D721Med (cell line): ENCODE data around the gene NLN.
"Not testable (repeated sequence)": the region's sequence is repeated elsewhere in the genome, so short reads cannot be mapped to it uniquely, and the experiment has no call there.

Experiments
- DNase-seq: peaks from one replicate; pipeline ENCODE4 v3.0.0; 2011; ENCODE audit warnings: low spot score; ENCODE audit not compliant: insufficient read length
- FAIRE-seq: peaks from 2 replicates; lab custom pipeline; 2011; peaks lifted over from hg19 to GRCh38; lab: Jason Lieb, UNC
- TF ChIP-seq, protein P1 (sequence below): IDR thresholded peaks from 2 replicates; pipeline ENCODE4 v1.5.1; 2012; ENCODE audit warnings: mild to moderate bottlenecking, control low read depth; ENCODE audit not compliant: insufficient read depth; ENCODE audit errors: missing control alignments

NLN gene

DNA sequence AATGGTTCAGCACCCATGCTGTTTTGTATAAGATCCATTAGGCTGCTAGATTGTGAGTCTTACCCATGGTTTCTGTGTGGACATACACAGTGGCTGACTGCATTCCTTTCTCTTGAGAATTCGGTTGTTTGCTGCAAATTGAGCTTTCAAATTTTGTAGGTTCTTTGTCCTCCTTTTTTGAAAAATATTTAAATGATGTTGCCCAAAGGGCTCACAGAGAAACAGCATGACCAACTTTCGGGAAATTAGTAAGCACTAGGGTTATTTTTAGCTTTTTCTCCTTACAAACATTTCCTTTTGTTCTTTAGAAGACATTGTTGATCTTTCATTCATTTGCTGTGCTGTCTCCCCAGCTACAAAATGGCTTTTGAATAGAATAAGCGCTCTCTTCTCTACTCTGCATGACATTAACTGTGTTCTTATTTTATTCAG is 79.4 kb downstream of the NLN start:
- no peak for FAIRE-seq
- TF ChIP-seq, protein P1, sequence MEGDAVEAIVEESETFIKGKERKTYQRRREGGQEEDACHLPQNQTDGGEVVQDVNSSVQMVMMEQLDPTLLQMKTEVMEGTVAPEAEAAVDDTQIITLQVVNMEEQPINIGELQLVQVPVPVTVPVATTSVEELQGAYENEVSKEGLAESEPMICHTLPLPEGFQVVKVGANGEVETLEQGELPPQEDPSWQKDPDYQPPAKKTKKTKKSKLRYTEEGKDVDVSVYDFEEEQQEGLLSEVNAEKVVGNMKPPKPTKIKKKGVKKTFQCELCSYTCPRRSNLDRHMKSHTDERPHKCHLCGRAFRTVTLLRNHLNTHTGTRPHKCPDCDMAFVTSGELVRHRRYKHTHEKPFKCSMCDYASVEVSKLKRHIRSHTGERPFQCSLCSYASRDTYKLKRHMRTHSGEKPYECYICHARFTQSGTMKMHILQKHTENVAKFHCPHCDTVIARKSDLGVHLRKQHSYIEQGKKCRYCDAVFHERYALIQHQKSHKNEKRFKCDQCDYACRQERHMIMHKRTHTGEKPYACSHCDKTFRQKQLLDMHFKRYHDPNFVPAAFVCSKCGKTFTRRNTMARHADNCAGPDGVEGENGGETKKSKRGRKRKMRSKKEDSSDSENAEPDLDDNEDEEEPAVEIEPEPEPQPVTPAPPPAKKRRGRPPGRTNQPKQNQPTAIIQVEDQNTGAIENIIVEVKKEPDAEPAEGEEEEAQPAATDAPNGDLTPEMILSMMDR: no peak
- DNase-seq: no peak

DNA sequence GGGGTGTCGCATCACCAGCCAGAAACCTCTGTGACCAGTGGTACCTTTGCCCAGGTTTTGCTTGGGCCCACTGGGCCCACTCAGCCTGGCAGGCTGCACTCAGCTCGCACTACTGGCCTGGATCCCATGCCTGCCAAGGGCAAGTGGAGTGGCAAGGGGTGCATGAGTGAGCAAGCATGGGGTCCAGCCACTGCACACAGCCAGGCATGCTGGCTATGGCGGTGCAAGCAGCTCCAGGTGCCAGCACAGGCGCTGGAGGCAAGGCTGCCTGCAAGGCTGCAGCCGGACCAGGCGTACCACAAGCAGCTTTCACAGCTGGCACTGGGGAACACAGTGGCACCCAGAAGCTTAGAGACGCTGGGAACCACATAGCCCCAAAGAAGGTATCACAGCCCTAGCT is 80.1 kb downstream of the NLN start:
- FAIRE-seq: no peak
- DNase-seq: no peak
- TF ChIP-seq, protein P1: no peak

DNA sequence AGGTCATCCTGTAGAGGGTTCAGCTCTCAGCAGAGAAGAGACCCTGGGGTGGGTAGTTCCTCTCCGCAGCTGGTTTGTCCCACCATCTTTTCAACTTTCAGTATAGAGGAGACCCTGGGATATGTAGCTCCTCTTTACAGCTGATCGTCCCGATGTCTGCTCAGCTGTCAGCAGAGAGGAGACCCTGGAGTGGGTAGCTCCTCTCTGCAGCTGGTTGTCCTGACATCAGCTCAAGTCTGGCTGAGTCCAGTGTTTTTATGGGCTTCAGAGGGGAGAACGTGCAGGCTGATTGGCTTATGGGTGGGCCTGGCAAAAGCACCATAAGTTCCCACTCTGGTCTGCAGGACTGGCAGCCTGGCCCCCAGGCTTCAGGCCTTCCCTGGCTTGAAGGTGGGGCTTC is 80.8 kb downstream of the NLN start:
- DNase-seq: no peak
- FAIRE-seq: no peak
- TF ChIP-seq, protein P1: no peak

DNA sequence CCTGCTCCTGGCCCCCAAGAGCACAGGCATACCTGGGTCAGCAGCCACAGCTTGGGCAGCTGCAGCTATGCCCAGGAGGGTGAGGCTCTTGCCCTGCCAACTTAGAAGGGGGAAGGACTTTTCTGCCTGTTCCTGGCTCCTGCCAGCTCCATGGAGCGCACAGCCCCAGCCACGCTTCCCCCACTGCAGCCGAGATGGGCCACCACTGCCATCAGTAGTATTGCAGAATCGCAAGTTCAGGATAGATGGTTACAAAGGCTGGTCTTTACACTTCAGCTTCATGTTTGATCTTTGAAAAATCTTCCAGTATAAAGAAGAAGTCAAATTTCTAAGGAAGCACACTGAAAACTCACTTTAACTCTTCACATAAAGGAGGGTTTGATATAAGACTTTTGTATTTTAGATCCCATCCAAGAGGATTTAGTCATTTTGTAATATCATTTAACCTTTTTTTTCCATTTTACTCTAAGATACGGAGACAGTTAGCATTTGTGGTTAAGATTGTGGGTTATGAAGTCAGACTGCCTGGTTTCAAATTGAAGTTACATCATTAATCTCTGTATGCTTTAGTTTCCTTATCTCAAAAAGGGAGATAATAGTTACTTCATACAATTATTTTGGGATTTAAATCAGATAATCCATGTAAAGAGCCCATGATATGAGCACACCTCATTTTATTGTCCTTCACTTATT is 81.8 kb downstream of the NLN start:
- FAIRE-seq (no peak), DNase-seq (no peak)
- TF ChIP-seq, protein P1: no peak

DNA sequence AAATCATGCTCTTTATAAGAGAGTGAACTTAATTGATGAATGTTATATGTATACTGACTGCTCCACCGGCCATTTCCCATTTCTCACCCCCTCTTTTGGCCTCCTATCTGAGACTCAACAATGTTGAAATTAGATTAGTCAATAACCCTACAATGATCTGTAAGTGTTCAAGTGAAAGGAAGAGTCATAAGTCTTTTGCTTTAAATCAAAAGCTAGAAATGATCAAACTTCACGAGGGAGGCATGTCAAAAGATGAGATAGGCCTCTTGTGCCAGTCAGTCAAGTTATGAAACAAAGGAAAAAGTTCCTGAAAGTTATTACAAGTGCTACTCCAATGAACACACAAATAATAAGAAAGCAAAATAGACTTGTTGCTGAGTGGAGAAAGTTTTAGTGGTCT is 83.1 kb downstream of the NLN start:
- TF ChIP-seq, protein P1: no peak
- DNase-seq (no peak), FAIRE-seq (no peak)

DNA sequence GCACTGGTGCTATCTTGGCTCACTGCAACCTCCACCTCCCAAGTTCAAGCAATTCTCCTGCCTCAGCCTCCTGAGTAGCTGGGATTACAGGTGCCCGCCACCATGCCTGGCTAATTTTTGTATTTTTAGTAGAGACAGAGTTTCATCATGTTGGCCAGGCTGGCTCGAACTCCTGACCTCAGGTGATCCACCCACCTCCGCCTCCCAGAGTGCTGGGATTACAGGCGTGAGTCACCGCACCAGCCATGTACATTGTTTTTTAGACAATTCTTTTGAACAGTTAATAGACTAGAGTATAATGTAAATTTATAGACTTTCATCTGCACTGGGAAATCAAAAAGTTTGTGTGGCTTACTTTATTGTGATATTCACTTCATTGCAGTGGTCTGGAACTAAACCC is 85.5 kb downstream of the NLN start:
- FAIRE-seq, DNase-seq: not testable (repeated sequence)

DNA sequence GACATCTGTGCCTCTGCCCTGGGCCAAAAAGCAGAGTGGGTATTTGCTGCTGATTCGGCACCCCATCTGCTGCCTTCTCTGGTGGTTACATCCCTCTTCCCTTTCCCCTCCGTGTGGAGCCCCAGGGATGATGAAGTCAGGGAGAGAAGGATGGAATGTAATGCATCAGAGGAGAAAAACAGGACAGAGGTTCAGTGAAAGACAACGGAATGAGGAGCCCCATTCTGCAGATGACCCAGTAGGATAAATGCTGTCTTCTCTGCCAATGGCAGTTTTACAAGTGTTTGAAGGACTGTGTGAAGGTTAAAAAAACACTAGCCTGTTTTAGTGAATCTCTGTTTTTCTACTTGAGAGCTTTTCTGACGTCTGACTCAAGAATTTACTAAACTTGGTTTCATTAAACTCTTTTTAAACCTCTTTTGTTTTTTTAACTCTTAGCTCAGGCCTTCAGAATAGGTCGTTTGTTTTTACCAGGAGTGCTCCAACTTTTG is 86.3 kb downstream of the NLN start:
- no peak for DNase-seq
- TF ChIP-seq, protein P1: no peak
- no peak for FAIRE-seq
